ENCODE measurements around the gene OTUB1.

- TF ChIP-seq CTCF (IDR thresholded peaks at IDR 0.05; ENCODE audit: poor library complexity), result no peak
- no peak for TF ChIP-seq EZH2 (IDR thresholded peaks at IDR 0.05; ENCODE audit: borderline replicate concordance)
Observed at GRCh38 chr11:64023712-64024710, 37.8 kb downstream of the OTUB1 start.
